ENCODE measurements around the gene D2HGDH.
"Not testable (repeated sequence)": the region's sequence is repeated elsewhere in the genome, so short reads cannot be mapped to it uniquely, and the experiment has no call there.

The D2HGDH gene

GRCh38 chr2:241724975-241725870, 9.2 kb upstream of the D2HGDH start:
- no peak for DNase-seq (ENCODE audit: low spot score)

- no peak for DNase-seq (ENCODE audit: low spot score)
Observed at GRCh38 chr2:241726459-241726858, 8.0 kb upstream of the D2HGDH start.

DNA sequence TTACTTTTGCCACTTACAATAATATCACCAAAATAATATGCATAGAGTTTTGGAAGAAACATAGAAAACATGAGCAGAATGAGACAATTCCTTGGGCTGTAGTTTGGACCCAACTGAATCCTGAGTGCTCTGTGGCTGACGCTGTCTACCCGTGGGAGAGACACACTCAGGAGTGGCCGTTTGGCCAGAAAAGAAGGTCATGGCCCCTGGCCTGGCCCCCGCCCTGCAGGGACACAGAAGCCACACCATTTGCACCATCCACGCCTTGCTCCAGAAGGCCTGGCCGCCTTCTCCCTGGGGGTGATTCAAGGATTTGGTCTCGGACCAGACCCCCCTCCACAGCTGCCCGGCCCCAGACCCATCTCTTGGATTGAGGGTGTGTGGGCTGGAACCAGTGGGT, 6.4 kb upstream of the D2HGDH start:
- DNase-seq (ENCODE audit: low spot score), result no peak

DNA sequence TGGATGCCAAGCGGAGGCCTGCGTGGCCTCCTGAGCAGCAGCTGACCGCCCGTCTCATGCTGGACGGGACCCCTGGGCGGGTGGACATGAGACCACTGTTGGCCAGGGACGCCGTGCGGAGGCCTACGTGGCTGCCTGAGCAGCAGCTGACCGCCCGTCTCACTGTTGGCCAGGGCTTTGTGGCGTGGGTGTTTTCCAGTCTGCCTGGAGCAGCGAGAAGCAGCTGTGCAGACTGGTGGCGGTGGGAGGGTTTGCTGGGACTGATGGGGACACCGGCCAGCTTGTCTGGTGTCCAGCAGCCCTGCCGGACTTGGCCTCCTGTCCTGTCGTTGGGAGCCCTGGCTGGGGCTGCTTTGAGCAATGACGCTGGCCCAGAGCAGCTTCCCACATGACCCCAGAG, 5.8 kb upstream of the D2HGDH start:
- no peak for DNase-seq (ENCODE audit: low spot score)

GRCh38 chr2:241729868-241730267, 4.6 kb upstream of the D2HGDH start:
- DNase-seq (ENCODE audit: low spot score), result no peak

GRCh38 chr2:241730671-241731293, 3.6 kb upstream of the D2HGDH start:
- peak; percentile 16 for DNase-seq (ENCODE audit: low spot score)

DNA sequence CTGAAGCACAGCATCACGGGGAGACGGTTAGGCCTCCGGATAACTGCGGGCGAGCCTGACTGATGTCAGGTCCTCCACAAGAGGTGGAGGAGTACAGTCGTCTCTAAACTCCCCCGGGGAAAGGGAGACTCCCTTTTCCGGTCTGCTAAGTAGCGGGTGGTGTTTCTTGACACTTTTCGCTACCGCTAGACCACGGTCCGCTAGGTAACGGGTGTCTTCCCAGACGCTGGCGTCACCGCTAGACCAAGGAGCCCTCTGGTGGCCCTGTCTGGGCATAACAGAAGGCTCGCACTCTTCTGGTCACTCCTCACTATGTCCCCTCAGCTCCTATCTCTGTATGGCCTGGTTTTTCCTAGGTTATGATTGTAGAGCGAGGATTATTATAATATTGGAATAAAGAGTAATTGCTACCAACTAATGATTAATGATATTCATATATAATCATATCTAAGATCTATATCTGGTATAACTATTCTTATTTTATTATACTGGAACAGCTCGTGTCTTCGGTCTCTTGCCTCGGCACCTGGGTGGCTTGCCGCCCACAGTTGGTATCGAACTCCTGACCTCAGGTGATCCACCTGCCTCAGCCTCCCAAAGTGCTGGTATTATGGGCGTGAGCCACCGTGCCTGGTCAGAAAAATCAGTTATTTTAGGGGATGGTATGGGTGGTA, 1.8 kb upstream of the D2HGDH start:
- DNase-seq (ENCODE audit: low spot score), result peak; percentile 78

DNA sequence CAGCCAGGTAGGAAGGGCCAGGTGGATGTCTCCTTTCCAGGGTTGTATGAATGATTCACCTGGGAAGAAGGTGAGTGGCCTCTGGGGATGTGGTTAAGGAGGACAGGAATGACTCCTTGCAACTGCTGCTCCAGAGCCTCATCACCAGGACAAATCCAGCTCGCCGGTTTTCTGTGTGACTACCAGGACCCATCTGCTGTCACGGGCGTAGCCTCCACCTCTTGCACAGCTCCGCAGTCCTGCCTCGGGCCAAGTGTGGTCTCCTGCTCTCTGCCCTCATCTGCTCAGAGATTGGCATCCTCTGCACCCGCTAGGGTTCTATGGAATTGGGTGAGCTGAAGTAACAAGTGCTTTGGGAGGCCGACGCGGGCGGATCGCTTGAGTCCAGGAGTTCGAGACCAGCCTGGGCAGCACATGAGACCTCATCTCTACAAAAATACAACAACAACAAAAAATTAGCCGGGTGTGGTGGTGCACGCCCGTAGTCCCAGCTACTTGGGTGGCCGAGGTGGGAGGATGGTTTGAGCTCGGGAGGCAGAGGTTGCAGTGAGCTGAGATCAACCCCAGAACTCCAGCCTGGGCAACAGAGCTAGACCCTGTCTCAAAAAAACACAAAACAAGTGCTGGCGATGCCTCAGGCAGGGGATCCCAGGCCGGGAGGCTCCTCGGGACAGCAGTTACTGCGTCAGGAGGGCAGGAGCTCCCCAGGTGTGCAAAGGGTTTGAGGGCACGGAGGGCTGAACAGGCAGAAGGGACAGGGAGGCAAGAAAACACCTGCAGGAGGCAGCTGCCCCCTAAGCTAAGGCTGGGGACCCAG, 831 bp upstream of the D2HGDH start:
- no peak for DNase-seq (ENCODE audit: low spot score)

- no peak for DNase-seq (ENCODE audit: low spot score)
Observed at GRCh38 chr2:241734208-241734466, 293 bp upstream of the D2HGDH start.

DNA sequence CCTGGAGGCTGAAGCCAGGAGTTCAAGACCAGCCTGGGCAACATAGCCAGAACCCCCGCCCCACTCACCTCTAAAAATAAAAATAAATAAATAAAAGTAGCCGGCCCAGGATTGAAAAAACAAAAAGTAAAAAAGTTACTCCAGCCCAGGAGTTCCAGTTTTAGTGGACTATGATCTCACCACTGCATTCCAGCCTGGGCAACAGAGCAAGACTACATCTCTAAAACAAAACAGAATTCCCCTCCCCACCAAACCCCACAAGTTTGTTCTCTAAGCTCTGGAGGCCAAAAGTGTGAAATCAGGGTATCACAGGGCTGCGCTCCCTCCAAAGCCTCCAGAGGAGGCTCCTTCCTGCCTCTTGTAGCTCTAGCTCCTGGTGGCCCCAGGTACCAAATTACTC, 1.7 kb downstream of the D2HGDH start:
- no peak for DNase-seq (ENCODE audit: low spot score)

GRCh38 chr2:241738040-241738686, 3.7 kb downstream of the D2HGDH start:
- no peak for DNase-seq (ENCODE audit: low spot score)

DNA sequence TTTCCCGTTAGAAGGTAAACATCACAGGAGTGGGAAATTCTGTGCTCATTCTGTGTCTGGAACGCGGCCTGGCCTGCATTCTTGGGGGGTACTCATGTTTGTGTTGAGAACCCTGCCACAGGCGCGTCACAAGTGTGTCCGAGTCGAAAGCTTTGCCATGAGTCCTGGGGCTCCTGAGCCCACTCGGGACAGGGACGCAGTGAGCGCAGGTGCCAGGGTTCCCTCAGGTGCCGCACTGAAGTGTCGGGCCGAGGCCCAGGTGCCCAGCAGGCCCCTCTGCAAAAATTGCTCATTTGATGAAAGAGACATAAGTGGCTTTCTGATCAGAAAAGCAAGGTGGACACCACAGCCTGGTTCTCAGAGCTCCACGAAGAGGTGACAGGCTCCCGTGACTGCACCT, 4.7 kb downstream of the D2HGDH start:
- DNase-seq (ENCODE audit: low spot score), result no peak

GRCh38 chr2:241739651-241740050, 5.2 kb downstream of the D2HGDH start:
- DNase-seq (ENCODE audit: low spot score), result peak; percentile 47

DNA sequence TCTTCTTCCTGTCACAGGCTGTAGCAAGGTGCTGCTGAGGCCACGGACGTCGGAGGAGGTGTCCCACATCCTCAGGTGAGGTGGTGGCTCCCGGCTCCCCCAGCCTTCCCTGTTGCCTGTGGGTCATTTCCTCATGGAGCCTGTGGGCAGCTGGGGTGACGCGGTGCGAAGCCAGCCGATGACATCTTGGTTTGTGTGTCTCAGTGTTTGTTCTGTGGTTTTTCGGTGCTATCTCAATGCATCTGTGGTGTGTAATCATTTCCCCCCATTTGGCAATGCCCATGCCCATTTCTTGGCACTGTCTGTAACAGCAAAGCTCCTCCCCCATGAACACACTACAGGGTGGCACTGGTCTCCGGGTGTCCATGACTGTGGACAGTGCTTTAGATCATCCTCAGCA, 6.6 kb downstream of the D2HGDH start:
- peak; percentile 74 for DNase-seq (ENCODE audit: low spot score)

DNA sequence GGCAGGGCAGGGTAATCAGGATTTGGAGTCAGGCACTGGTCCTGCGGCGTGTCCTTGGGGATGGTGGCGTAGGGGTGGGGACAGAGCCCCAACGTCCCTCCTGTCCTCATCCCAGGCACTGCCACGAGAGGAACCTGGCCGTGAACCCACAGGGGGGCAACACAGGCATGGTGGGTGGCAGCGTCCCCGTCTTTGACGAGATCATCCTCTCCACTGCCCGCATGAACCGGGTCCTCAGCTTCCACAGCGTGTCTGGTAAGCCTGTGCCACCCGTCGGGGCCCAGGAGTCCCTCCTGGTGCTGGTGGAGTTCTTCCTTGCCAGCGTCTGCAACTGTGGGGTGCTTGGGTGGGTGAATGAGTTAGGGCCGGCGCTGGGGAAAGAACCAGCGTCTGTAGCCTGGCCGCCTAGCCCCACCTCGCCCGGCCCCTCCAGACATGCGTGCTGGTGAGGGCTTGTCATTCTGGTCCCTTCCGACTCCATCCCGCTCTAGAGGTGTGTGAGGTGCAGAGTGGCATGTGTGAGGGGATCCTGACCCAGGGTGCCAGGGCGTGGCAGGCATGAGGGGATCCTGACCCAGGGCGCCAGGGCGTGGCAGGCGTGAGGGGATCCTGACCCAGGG, 8.0 kb downstream of the D2HGDH start:
- DNase-seq (ENCODE audit: low spot score), result no peak

DNA sequence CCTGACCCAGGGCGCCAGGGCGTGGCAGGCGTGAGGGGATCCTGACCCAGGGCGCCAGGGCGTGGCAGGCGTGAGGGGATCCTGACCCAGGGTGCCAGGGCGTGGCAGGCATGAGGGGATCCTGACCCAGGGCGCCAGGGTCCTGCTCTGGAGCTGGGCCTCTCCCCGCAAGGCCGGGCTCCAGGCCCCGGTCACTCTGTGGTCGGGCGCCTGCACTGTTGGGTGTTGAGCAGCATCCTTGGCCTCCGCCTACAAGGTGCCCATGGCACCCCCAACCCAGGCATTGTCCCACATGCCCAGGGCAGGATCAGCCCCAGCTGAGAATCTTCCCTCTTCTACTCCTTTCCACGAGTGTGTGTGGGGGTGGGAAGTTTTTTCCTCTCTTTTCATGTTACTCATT, 8.6 kb downstream of the D2HGDH start:
- not testable (repeated sequence) for DNase-seq (ENCODE audit: low spot score)

GRCh38 chr2:241743620-241744019, 9.2 kb downstream of the D2HGDH start:
- DNase-seq (ENCODE audit: low spot score), result no peak

- DNase-seq (ENCODE audit: low spot score), result no peak
Observed at GRCh38 chr2:241744028-241744754, 9.8 kb downstream of the D2HGDH start.

DNA sequence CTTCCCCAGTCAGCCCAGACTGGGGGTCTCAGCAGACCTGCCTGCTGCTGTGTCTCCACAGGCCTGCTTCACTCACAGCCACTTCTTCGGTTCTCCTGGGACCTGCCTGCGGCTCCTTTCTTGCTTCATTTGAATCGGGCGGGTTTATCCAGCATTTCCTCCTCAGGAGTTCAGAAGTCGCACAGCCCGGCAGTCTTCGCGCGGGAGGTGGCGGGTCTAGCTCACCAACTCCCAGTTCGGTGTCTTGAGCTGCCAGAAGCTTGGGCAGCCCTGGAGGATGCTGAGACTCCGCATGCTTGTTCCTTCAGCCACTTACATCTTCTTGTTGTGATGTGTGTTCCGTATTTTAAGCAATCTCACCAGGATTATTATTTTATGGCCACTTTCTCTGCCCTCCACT, 10.8 kb downstream of the D2HGDH start:
- DNase-seq (ENCODE audit: low spot score), result no peak

- no peak for DNase-seq (ENCODE audit: low spot score)
Observed at GRCh38 chr2:241746084-241746483, 11.7 kb downstream of the D2HGDH start.
